Measurements from ENCODE around the gene ANKRD65. TPM values are rescaled to one million over a fixed set of nuclear protein-coding genes. Genes with fewer than 3 reads are reported as not detected.

Gene ANKRD65
- total RNA-seq, 1 donor from 2014 or later, result 0.15 TPM

DNA sequence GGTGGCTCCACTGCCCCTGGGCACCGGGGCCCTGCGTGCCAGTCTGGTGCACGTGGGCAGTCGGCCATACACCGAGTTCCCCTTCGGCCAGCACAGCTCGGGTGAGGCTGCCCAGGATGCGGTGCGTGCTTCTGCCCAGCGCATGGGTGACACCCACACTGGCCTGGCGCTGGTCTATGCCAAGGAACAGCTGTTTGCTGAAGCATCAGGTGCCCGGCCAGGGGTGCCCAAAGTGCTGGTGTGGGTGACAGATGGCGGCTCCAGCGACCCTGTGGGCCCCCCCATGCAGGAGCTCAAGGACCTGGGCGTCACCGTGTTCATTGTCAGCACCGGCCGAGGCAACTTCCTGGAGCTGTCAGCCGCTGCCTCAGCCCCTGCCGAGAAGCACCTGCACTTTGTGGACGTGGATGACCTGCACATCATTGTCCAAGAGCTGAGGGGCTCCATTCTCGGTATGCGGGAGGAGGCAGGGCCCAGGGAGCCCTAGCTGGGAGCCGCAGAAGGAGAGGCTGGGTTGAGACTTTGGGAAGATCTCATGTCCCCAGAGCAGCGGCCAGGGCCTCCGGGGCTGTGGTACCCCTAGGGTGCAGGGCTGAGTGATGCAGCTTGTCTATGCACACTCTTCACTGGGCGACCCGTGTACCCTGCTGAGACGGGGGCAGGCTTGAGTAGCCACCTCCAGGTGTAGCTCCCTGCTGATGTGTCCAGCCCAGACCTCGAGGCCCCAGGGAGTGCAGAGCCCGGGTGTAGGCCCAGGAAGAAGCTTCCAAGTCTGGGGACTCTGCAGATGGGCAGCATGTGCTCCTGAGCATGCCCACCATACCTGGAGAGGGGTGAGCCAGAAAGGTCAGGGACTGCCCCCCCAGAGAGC, 16.2 kb upstream of the ANKRD65 start:
- H3K79me2 ChIP-seq (ENCODE audit: low read depth), result no peaks in the 10 kb centered on the region
- no peaks in the 10 kb centered on the region for H3K9me3 ChIP-seq (ENCODE audit: low read depth)
- no peaks in the 10 kb centered on the region for H3K36me3 ChIP-seq
- H3K9ac ChIP-seq, result no peak overlapping the region
- no peaks in the 10 kb centered on the region for H3K36me3 Mint-ChIP-seq
- peaks cover 31% of the 10 kb centered on the region for H3K4me1 ChIP-seq
- no peak for TF ChIP-seq EZH2phosphoT487 (IDR thresholded peaks at IDR 0.05)
- TF ChIP-seq, protein P1, sequence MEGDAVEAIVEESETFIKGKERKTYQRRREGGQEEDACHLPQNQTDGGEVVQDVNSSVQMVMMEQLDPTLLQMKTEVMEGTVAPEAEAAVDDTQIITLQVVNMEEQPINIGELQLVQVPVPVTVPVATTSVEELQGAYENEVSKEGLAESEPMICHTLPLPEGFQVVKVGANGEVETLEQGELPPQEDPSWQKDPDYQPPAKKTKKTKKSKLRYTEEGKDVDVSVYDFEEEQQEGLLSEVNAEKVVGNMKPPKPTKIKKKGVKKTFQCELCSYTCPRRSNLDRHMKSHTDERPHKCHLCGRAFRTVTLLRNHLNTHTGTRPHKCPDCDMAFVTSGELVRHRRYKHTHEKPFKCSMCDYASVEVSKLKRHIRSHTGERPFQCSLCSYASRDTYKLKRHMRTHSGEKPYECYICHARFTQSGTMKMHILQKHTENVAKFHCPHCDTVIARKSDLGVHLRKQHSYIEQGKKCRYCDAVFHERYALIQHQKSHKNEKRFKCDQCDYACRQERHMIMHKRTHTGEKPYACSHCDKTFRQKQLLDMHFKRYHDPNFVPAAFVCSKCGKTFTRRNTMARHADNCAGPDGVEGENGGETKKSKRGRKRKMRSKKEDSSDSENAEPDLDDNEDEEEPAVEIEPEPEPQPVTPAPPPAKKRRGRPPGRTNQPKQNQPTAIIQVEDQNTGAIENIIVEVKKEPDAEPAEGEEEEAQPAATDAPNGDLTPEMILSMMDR (IDR thresholded peaks at IDR 0.05), result no peak
- TF ChIP-seq EZH2 (IDR thresholded peaks at IDR 0.05), result no peak
- H3K4me2 ChIP-seq, result no peak overlapping the region
- DNase-seq (ENCODE audit: low spot score), result no peak
- H3K9me3 Mint-ChIP-seq, result no peaks in the 10 kb centered on the region
- H3K4me3 ChIP-seq, result no peak overlapping the region
- peaks cover 7% of the 10 kb centered on the region for H4K20me1 ChIP-seq (ENCODE audit: low read depth)
- H3K4me1 Mint-ChIP-seq, result peaks cover 22% of the 10 kb centered on the region
- H2AFZ ChIP-seq (replicated peaks), result no peak overlapping the region
- H3K27me3 ChIP-seq, result peaks cover 35% of the 10 kb centered on the region
- peaks cover 11% of the 10 kb centered on the region for H3K27me3 Mint-ChIP-seq (ENCODE audit: insufficient read depth, low read depth)
- no peak overlapping the region for H3K27ac ChIP-seq
- no peak overlapping the region for H3K4me3 Mint-ChIP-seq
- H3F3A ChIP-seq (ENCODE audit: low read depth), result peaks cover 38% of the 10 kb centered on the region
- no peak overlapping the region for H3K27ac Mint-ChIP-seq

DNA sequence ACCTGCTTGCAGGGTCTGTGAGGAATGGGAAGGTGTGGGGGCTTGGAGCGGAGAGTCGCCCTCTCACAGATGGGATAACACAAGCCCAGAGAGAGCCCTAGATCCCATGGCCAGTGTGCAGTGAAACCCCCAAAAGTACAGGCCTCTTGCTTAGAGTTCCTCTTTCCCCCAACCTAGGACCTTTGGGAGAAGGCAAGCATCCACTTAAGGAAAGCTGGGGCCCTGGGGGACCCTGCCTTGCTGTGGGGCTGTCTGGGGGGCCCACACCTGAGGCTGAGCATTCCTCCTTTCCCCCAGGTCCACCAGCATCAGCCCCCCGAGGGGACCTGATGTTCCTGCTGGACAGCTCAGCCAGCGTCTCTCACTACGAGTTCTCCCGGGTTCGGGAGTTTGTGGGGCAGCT, 15.6 kb upstream of the ANKRD65 start:
- Histone ChIP-seq H3F3A (ENCODE audit: low read depth) (peaks cover 45% of the 10 kb centered on the region), H3K9me3 (ENCODE audit: low read depth) (no peaks in the 10 kb centered on the region), H3K27me3 (peaks cover 35% of the 10 kb centered on the region), H3K4me1 (peaks cover 37% of the 10 kb centered on the region), H3K4me3 (no peak overlapping the region), H4K20me1 (ENCODE audit: low read depth) (peaks cover 7% of the 10 kb centered on the region), H3K9ac (no peak overlapping the region), H3K4me2 (peak overlapping the region; percentile 89), H2AFZ (replicated peaks) (no peak overlapping the region), H3K36me3 (no peaks in the 10 kb centered on the region), H3K79me2 (ENCODE audit: low read depth) (no peaks in the 10 kb centered on the region), H3K27ac (no peak overlapping the region)
- no peaks in the 10 kb centered on the region for H3K36me3 Mint-ChIP-seq
- H3K9me3 Mint-ChIP-seq, result no peaks in the 10 kb centered on the region
- H3K27me3 Mint-ChIP-seq (ENCODE audit: insufficient read depth, low read depth), result peaks cover 10% of the 10 kb centered on the region
- peak overlapping the region; percentile 85 for H3K4me3 Mint-ChIP-seq
- TF ChIP-seq, protein P1 (IDR thresholded peaks at IDR 0.05), result no peak
- TF ChIP-seq EZH2 (IDR thresholded peaks at IDR 0.05) (no peak), EZH2phosphoT487 (IDR thresholded peaks at IDR 0.05) (no peak)
- no peak overlapping the region for H3K27ac Mint-ChIP-seq
- no peak for DNase-seq (ENCODE audit: low spot score)
- H3K4me1 Mint-ChIP-seq, result peaks cover 27% of the 10 kb centered on the region

DNA sequence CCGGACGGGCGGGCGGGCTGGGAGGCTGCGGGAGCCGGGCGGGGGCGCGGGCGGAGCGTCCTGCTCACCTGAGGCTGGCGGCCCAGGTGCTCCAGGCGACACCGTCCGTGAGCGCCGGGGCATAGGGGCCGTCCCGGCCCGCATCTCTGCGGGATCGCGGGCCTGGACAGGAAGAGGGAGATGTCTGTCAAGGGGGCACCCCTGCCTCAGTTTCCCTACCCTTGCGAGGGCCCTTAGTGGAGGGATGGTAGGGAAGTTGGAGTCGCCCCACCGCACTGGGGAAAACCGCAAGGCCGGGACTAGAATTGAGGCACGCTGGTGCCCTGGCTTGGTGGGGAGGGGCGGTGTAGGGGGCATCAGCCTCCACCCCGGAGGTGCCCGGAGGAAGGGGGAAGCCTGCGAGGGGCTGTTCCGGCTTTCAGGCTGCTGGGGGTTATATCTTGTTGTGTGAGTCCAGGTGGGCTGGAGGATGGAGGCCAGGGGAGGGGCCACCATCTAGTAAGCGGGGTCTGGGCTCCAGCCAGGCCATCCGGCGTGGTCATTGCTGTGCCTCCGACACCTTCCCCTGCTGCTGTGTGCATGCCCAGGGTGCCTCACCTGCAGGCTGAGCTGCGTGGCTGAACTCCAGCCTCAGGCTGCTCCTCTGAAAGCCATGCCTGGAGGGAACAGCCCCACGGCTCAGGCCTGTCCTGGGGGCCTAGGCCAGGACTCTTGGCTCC, 15.0 kb upstream of the ANKRD65 start:
- peak overlapping the region; percentile 85 for H3K4me3 Mint-ChIP-seq
- H3K27ac Mint-ChIP-seq, result no peak overlapping the region
- no peak overlapping the region for H3K27ac ChIP-seq
- TF ChIP-seq EZH2phosphoT487 (IDR thresholded peaks at IDR 0.05), result no peak
- TF ChIP-seq EZH2 (IDR thresholded peaks at IDR 0.05), result no peak
- TF ChIP-seq, protein P1 (IDR thresholded peaks at IDR 0.05), result no peak
- H3K4me1 ChIP-seq, result peaks cover 43% of the 10 kb centered on the region
- peaks cover 10% of the 10 kb centered on the region for H3K27me3 Mint-ChIP-seq (ENCODE audit: insufficient read depth, low read depth)
- peak overlapping the region; percentile 62 for H3K4me3 ChIP-seq
- no peak overlapping the region for H2AFZ ChIP-seq (replicated peaks)
- peaks cover 48% of the 10 kb centered on the region for H3F3A ChIP-seq (ENCODE audit: low read depth)
- peaks cover 7% of the 10 kb centered on the region for H4K20me1 ChIP-seq (ENCODE audit: low read depth)
- no peak for DNase-seq (ENCODE audit: low spot score)
- peaks cover 35% of the 10 kb centered on the region for H3K27me3 ChIP-seq
- no peak overlapping the region for H3K9ac ChIP-seq
- no peaks in the 10 kb centered on the region for H3K36me3 Mint-ChIP-seq
- H3K9me3 ChIP-seq (ENCODE audit: low read depth), result no peaks in the 10 kb centered on the region
- no peaks in the 10 kb centered on the region for H3K9me3 Mint-ChIP-seq
- peaks cover 30% of the 10 kb centered on the region for H3K4me1 Mint-ChIP-seq
- H3K4me2 ChIP-seq, result peak overlapping the region; percentile 89
- H3K36me3 ChIP-seq, result no peaks in the 10 kb centered on the region
- no peaks in the 10 kb centered on the region for H3K79me2 ChIP-seq (ENCODE audit: low read depth)

Data from neural progenitor cell (in vitro differentiated cells).